Measurements from ENCODE around the gene ULK2.

- TF ChIP-seq CTCF (conservative IDR thresholded peaks at IDR 0.05; ENCODE audit: low read length) (no peak), EZH2phosphoT487 (IDR thresholded peaks at IDR 0.05; ENCODE audit: borderline replicate concordance, low read depth, low read length) (no peak)
Observed at GRCh38 chr17:19877364-19877945, 9.7 kb upstream of the ULK2 start.

Data from OCI-LY7 (cell line).